GM15510 (cell line): ENCODE data around the gene ZSCAN5B.

Experiments used
- POLR2A ChIP-seq: IDR thresholded peaks from 3 replicates; pipeline ENCODE4 v1.6.1; 2011; ENCODE audit warnings: borderline replicate concordance; ENCODE audit not compliant: insufficient read length; ENCODE audit errors: extremely low read depth

ZSCAN5B gene

GRCh38 chr19:56153507-56153906 lies 44.1 kb downstream of the ZSCAN5B start:
- TF ChIP-seq POLR2A: no peak

GRCh38 chr19:56152644-56153043 lies 44.9 kb downstream of the ZSCAN5B start:
- no peak for TF ChIP-seq POLR2A

GRCh38 chr19:56150358-56150757 lies 47.2 kb downstream of the ZSCAN5B start:
- no peak for TF ChIP-seq POLR2A

DNA sequence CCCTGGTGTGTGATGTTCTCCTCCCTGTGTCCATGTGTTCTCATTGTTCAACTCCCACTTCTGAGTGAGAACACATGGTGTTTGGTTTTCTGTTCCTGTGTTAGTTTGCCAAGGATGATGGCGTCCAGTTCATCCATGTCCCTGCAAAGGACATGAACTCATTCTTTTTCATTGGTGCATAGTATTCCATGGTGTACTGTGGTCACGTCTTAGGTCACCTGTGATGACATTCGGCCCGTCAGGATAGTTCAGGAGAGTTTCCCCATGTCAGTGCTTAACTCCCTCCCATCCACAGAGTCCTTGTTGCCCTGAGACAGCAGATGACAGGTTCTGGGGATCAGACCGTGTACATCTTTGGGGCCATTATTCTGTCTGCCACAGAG lies 47.9 kb downstream of the ZSCAN5B start:
- no peak for TF ChIP-seq POLR2A

DNA sequence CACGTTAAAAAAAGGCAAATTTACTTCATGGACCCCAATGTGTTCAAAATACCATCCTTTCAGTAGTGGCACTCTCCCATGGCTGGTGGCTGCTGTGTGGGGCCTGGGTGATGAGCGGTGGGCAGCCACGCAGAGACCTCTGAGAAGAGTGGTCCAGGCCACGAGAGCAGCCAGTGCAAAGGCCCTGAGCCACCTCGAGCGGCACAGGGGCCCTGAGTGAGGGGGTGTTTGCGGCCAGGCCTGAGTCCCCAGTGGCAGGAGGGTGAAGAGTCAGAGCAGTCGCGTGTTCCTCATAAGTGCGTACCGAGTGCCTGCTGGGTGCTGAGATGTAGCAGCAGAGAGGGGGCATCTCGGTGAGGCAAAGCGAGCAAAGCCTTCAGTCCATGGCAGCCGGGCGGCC lies 49.5 kb downstream of the ZSCAN5B start:
- TF ChIP-seq POLR2A: no peak

- TF ChIP-seq POLR2A: no peak
Observed at GRCh38 chr19:56147307-56147706, 50.3 kb downstream of the ZSCAN5B start.

- TF ChIP-seq POLR2A: no peak
Observed at GRCh38 chr19:56146904-56147303, 50.7 kb downstream of the ZSCAN5B start.

DNA sequence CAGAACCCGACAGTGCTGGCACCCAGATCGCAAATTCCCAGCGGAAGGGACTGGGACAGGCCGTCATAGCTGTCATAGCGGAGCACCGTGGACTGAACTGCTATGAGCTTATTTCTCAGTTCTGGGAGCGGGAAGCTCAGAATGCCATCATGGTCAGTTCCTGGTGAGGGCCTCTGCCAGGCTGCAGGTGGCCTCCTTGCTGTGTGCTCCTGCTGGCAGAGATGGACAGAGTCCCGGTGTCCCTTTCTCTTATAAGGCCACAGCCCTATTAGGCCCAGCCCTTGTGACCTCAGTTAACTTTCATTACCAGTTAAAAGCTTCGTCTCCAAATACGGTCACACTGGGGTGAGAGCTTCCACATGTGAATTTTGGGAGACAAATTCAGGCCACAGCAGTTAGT lies 51.9 kb downstream of the ZSCAN5B start:
- no peak for TF ChIP-seq POLR2A

- no peak for TF ChIP-seq POLR2A
Observed at GRCh38 chr19:56144831-56145230, 52.8 kb downstream of the ZSCAN5B start.

DNA sequence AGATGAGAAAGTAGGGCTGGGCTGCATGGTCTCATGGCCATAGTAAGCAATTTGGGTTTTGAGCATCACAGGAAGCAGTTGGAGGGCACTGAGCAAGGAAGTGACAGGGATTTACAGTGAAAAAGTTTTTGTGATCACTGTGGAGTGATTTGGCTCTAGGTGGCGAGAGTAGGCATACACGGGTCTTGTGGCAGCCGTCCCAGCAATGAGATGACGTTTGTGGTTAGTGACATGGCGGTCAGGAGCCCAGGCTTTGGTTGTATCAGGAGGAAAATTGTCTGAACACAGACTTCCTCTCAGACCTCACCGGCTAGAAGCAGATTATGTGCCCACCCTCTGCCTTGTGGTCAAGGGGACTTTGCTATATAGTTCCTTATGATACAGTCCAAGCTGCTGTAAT lies 53.2 kb downstream of the ZSCAN5B start:
- TF ChIP-seq POLR2A: no peak

GRCh38 chr19:56142897-56143434 lies 54.6 kb downstream of the ZSCAN5B start:
- no peak for TF ChIP-seq POLR2A

DNA sequence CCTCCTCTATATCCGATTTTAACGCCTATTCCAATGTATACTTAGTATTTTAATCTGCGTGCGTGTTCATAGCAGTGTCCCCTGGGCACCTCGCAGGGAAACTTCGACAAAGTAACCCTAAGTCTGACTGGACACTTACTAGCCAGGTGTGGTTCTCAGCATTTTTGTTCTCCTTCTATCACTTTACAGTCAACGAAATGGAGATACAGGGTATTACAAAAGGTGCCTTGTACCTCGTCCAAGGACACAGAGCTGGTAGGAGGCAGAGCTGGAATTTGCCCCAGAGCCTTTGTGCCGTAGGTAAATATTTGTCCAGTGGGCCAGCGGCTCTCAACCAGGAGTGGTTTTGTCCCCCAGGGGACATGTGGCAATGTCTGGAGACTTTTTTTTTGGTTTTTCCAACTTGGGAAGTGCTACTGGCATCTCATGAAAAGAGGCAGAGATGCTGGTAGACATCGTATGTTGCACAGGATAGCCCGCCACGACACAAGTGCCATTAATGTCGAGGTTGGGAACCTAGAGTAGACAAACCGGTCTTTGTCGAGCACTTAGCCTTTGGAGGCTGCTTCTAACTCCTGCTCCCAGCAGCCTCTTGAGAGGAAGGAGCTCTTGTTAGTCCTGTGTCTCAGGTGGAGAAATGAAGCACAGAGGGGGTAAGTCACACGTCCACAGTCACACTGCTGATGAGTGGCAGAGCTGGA lies 55.3 kb downstream of the ZSCAN5B start:
- no peak for TF ChIP-seq POLR2A

- TF ChIP-seq POLR2A: no peak
Observed at GRCh38 chr19:56141417-56141993, 56.1 kb downstream of the ZSCAN5B start.

DNA sequence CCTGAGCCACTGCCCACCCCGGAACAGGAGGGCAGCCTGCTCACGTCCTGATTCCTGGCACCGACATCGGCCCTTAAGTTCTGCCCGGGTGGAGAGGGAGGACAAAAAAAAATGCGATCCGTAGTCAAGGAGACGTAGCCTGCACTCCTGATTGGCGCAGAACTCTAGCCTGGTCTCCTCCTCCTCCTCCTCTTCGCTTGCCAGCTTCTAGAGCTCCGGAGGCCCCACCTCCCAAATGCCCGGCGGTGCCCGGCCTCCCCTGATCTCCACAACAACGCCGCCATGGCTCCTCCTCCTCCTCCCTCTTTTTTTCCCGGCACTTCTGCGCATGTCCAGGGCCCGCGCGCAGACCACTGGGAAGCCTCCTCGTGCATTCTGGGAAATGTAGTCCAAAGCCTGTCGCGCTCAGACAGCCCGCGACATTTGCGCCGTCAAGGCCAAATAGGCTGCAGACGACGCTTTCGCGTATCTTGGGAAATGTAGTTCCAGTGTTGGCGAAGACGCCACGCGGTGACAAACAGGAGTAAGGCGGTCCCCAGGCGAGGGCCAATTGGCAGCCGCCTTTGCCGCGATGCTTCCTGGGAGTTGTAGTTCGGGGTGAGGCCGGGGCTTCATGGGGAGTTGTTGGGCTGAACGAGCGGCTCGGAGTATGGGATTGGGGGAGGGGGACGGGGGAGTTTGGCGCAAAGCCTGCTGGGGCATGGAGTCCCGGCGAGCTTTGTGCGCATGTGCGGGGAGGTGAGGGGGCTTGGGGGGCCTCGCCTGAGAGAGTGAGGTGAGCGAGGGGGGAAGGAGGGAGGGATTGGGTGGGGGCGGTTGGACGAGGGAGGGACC lies 56.8 kb downstream of the ZSCAN5B start, which contains the start of gene ZNF444:
Gene ZNF444, plus strand, starts transcription at position 705 of the 834 bp plus-strand sequence. CDS start 5,625 bp downstream, outside the sequence.
- peak; percentile 65 for TF ChIP-seq POLR2A
